Fibroblast of mammary gland (primary cell): Measurements from ENCODE around the gene SH3RF3.

ENCODE experiments used
- DNase-seq: peaks from one replicate; pipeline ENCODE4 v3.0.0-alpha.2; 2010; ENCODE audit warnings: low read depth
- H3K4me3 ChIP-seq: 2 replicates; pipeline ENCODE4 v1.5.1; 2011; ENCODE audit warnings: low read depth, mild to moderate bottlenecking, low read length, moderate library complexity; ENCODE audit not compliant: control insufficient read depth
- TF ChIP-seq, protein P1 (sequence below): conservative IDR thresholded peaks from 2 replicates; pipeline ENCODE4 v1.5.1; 2011; ENCODE audit warnings: low read depth, low read length, inconsistent platforms; ENCODE audit not compliant: control insufficient read depth, insufficient read depth

Gene SH3RF3

GRCh38 chr2:109233643-109234042 lies 104.6 kb downstream of the SH3RF3 start:
- TF ChIP-seq, protein P1, sequence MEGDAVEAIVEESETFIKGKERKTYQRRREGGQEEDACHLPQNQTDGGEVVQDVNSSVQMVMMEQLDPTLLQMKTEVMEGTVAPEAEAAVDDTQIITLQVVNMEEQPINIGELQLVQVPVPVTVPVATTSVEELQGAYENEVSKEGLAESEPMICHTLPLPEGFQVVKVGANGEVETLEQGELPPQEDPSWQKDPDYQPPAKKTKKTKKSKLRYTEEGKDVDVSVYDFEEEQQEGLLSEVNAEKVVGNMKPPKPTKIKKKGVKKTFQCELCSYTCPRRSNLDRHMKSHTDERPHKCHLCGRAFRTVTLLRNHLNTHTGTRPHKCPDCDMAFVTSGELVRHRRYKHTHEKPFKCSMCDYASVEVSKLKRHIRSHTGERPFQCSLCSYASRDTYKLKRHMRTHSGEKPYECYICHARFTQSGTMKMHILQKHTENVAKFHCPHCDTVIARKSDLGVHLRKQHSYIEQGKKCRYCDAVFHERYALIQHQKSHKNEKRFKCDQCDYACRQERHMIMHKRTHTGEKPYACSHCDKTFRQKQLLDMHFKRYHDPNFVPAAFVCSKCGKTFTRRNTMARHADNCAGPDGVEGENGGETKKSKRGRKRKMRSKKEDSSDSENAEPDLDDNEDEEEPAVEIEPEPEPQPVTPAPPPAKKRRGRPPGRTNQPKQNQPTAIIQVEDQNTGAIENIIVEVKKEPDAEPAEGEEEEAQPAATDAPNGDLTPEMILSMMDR, result no peak
- H3K4me3 ChIP-seq, result no peak overlapping the region
- no peak for DNase-seq

GRCh38 chr2:109234355-109234754 lies 105.3 kb downstream of the SH3RF3 start:
- no peak overlapping the region for H3K4me3 ChIP-seq
- TF ChIP-seq, protein P1, result no peak
- no peak for DNase-seq

DNA sequence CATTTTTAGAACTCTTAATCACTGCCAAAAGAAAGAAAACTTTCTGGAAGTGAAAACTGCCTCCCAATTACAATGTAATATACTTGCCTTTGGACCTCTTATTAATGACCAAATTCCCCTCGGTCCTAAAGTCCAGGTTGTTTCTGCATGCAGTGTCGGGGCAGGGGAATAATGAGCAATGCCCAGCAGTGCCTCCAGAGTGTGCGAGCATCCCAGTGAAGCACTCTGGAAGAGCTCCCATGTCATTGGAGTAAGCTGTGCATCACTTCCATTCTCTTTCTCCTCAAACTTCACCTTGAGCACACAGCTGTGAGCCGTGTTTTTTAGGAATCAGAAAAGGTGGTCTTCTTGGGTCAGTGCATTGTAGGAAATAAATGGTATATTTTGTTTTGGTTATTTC lies 107.1 kb downstream of the SH3RF3 start:
- no peak for DNase-seq
- H3K4me3 ChIP-seq, result no peak overlapping the region
- TF ChIP-seq, protein P1, result no peak

DNA sequence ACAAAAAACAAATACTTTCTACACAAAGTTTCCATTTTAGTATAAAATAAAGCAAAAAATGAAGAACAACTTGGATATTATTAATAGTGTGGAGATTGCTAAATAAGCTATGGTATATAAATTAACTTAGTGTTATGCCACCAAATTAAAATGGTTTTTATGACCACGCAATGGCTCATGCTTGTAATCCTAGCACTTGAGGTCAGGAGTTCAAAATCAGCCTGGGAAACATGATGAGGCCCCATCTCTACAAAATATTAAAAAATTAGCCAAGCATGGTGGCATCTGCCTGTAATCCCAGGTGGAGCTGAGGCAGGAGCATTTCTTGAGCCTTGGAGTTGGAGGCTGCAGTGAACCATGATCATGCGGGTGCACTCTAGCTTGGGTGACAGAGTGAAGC lies 108.8 kb downstream of the SH3RF3 start:
- no peak overlapping the region for H3K4me3 ChIP-seq
- TF ChIP-seq, protein P1, result no peak
- no peak for DNase-seq

- no peak overlapping the region for H3K4me3 ChIP-seq
- TF ChIP-seq, protein P1, result no peak
- DNase-seq, result peak; percentile 85
Observed at GRCh38 chr2:109238580-109238979, 109.6 kb downstream of the SH3RF3 start.

DNA sequence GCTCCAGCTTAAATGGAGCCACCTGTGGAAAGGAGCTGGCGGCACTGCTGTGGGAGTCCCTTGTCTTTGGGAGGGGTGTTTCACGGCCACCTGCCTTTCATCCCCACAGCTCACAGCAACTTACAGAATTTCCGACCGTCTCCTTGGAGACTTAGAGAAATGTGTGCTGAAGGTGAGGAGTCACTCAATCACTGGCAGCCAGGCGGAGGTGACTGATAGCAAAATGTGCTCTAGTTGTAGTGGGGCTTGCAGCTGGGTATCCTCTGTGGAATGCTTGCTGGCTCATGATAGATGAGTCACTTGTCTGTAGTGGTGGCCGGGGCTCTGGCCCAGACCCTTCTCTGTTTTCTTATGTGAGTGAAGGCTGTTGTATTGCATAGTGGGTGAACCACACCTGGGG lies 110.7 kb downstream of the SH3RF3 start:
- no peak overlapping the region for H3K4me3 ChIP-seq
- TF ChIP-seq, protein P1, result no peak
- peak; percentile 73 for DNase-seq

DNA sequence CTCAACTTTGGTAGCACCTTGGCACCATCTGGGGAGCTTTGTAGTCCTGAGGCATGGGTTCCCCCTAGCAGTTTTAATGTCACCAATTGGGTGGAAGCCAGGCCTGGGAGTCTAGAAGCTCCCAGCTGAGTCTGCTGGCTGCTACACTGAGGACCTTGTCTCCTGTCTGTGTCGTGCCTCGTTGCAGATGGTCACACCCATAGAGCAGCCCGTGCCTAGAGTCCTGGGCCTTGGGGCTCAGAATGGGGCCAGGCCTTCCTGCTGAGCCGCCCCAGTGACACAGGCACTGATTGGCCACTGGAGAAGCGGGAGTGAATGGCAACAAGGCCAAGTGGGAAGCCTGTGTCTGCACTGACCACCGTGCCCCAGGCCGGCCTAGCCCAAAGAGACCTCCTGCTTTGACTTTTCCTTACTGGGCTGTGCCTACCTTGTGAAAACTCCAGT lies 113.2 kb downstream of the SH3RF3 start:
- TF ChIP-seq, protein P1, result no peak
- no peak overlapping the region for H3K4me3 ChIP-seq
- no peak for DNase-seq
